HG02610 (cell line): Measurements from ENCODE around the gene B4GAT1.
"Not testable (repeated sequence)": the region's sequence is repeated elsewhere in the genome, so short reads cannot be mapped to it uniquely, and the experiment has no call there.

Source experiments
- ATAC-seq: cut with Tn5 transposase; IDR thresholded peaks from one replicate; pipeline ENCODE4 v1.9.1; 2021; ENCODE audit warnings: mild to moderate bottlenecking, moderate library complexity; ENCODE audit not compliant: unreplicated experiment

B4GAT1 gene

GRCh38 chr11:66363805-66364535 is 16.5 kb upstream of the B4GAT1 start:
- ATAC-seq: no peak

- ATAC-seq: no peak
These were observed 15.8 kb upstream of the B4GAT1 start for GRCh38 chr11:66363187-66363601.

- no peak for ATAC-seq
These were observed 15.2 kb upstream of the B4GAT1 start for GRCh38 chr11:66362481-66363147.

- ATAC-seq: no peak
These were observed 14.1 kb upstream of the B4GAT1 start for GRCh38 chr11:66361502-66361941.

GRCh38 chr11:66360406-66361073 is 13.1 kb upstream of the B4GAT1 start:
- ATAC-seq: no peak

- no peak for ATAC-seq
These were observed 12.2 kb upstream of the B4GAT1 start for GRCh38 chr11:66359662-66360087.

GRCh38 chr11:66350560-66351235 is 3.3 kb upstream of the B4GAT1 start:
- ATAC-seq: not testable (repeated sequence)

- no peak for ATAC-seq
These were observed 1.6 kb upstream of the B4GAT1 start for GRCh38 chr11:66349084-66349386.

- no peak for ATAC-seq
These were observed 679 bp downstream of the B4GAT1 start for GRCh38 chr11:66346476-66347424.

- no peak for ATAC-seq
These were observed 2.1 kb downstream of the B4GAT1 start for GRCh38 chr11:66345316-66345649.

- ATAC-seq: peak; percentile 66
These were observed 2.7 kb downstream of the B4GAT1 start, which contains the start of gene BRMS1 for GRCh38 chr11:66344550-66345315. Gene BRMS1, minus strand, starts transcription at chr11:66345104. Its CDS starts 2,870 bp downstream, at chr11:66342234.

- no peak for ATAC-seq
These were observed 4.3 kb downstream of the B4GAT1 start for GRCh38 chr11:66343176-66343575.

- no peak for ATAC-seq
These were observed 5.8 kb downstream of the B4GAT1 start for GRCh38 chr11:66341502-66342126.

GRCh38 chr11:66340596-66341501 is 6.6 kb downstream of the B4GAT1 start:
- no peak for ATAC-seq

- ATAC-seq: no peak
These were observed 7.5 kb downstream of the B4GAT1 start for GRCh38 chr11:66339686-66340483.

- ATAC-seq: no peak
These were observed 8.2 kb downstream of the B4GAT1 start for GRCh38 chr11:66339162-66339675.
